IPS DF 6.9 (cell line): ENCODE data around the gene TUBB2B.

Experiments used
- DNase-seq: peaks from one replicate; pipeline ENCODE4 v3.0.0-alpha.2; 2013; ENCODE audit warnings: low read depth, low spot score
- H3K27ac ChIP-seq: one replicate; pipeline ENCODE4 v1.5.1; 2013; ENCODE audit warnings: low read length, control low read depth
- H3K27me3 ChIP-seq: 2 replicates; pipeline ENCODE4 v1.6.1; 2013; ENCODE audit warnings: mild to moderate bottlenecking, low read length; ENCODE audit not compliant: control insufficient read depth, insufficient read depth
- H3K36me3 ChIP-seq: 2 replicates; pipeline ENCODE4 v1.6.1; 2013; ENCODE audit warnings: low read length; ENCODE audit not compliant: control insufficient read depth, insufficient read depth
- H3K4me1 ChIP-seq: 2 replicates; pipeline ENCODE4 v1.6.1; 2013; ENCODE audit warnings: low read length; ENCODE audit not compliant: control insufficient read depth, insufficient read depth
- H3K4me3 ChIP-seq: 2 replicates; pipeline ENCODE4 v1.5.1; 2013; ENCODE audit warnings: mild to moderate bottlenecking, low read length
- H3K9me3 ChIP-seq: 2 replicates; pipeline ENCODE4 v1.6.1; 2013; ENCODE audit warnings: low read length, inconsistent platforms; ENCODE audit not compliant: control insufficient read depth, insufficient read depth
- WGBS: extraction: QIAGEN DNeasy Blood & Tissue Kit; methylation state at CpG from one replicate; pipeline ENCODE4 v1.1.7; 2013; ENCODE audit warnings: mixed read lengths, missing lambda C conversion rate; ENCODE audit not compliant: insufficient read length, insufficient coverage; 5-methylcytosine and 5-hydroxymethylcytosine counted together

The TUBB2B gene

GRCh38 chr6:3226481-3227362 lies 731 bp downstream of the TUBB2B start:
- peak overlapping the region; percentile 79 for H3K4me3 ChIP-seq
- WGBS = no CpG with 5 or more reads among the region's 54 CpGs
- no peaks in the 10 kb centered on the region for H3K27me3 ChIP-seq
- no peak overlapping the region for H3K27ac ChIP-seq
- H3K36me3 ChIP-seq = peaks cover 5% of the 10 kb centered on the region; the same call in 1 of the 2 replicates
- no peaks in the 10 kb centered on the region; the same call in 1 of the 2 replicates for H3K4me1 ChIP-seq
- no peak for DNase-seq
- no peaks in the 10 kb centered on the region for H3K9me3 ChIP-seq

GRCh38 chr6:3226042-3226441 lies 1.4 kb downstream of the TUBB2B start:
- H3K36me3 ChIP-seq = peaks cover 5% of the 10 kb centered on the region; the same call in 1 of the 2 replicates
- H3K9me3 ChIP-seq = no peaks in the 10 kb centered on the region
- WGBS = no CpG with 5 or more reads among the region's 10 CpGs
- no peak overlapping the region for H3K27ac ChIP-seq
- no peaks in the 10 kb centered on the region for H3K27me3 ChIP-seq
- no peak for DNase-seq
- H3K4me1 ChIP-seq = peaks cover 1% of the 10 kb centered on the region; the same call in 1 of the 2 replicates
- H3K4me3 ChIP-seq = peak overlapping the region; percentile 79; the same call in 1 of the 2 replicates

- Histone ChIP-seq H3K9me3 (no peaks in the 10 kb centered on the region), H3K27me3 (no peaks in the 10 kb centered on the region), H3K27ac (no peak overlapping the region), H3K36me3 (peaks cover 5% of the 10 kb centered on the region; the same call in 1 of the 2 replicates), H3K4me3 (no peak overlapping the region), H3K4me1 (peaks cover 1% of the 10 kb centered on the region; the same call in 1 of the 2 replicates)
- no CpG with 5 or more reads among the region's 4 CpGs for WGBS
- no peak for DNase-seq
Measured at GRCh38 chr6:3222506-3223038, 4.9 kb downstream of the TUBB2B start.

- H3K27ac ChIP-seq = no peak overlapping the region
- H3K27me3 ChIP-seq = no peaks in the 10 kb centered on the region
- no peak overlapping the region for H3K4me3 ChIP-seq
- no peak for DNase-seq
- H3K4me1 ChIP-seq = peaks cover 1% of the 10 kb centered on the region; the same call in 1 of the 2 replicates
- H3K36me3 ChIP-seq = peaks cover 5% of the 10 kb centered on the region; the same call in 1 of the 2 replicates
- WGBS = no CpG with 5 or more reads among the region's 4 CpGs
- H3K9me3 ChIP-seq = no peaks in the 10 kb centered on the region
Measured at GRCh38 chr6:3221578-3221977, 5.9 kb downstream of the TUBB2B start.

- Histone ChIP-seq H3K4me1 (0 out of 2 replicates have a peak, but pooled peaks cover 1% of the 10 kb centered on the region), H3K36me3 (peaks cover 3% of the 10 kb centered on the region; the same call in 1 of the 2 replicates)
- WGBS = no CpG with 5 or more reads among the region's 2 CpGs
Measured at GRCh38 chr6:3220366-3220765, 7.1 kb downstream of the TUBB2B start.

GRCh38 chr6:3218266-3218665 lies 9.2 kb downstream of the TUBB2B start:
- no peaks in the 10 kb centered on the region for H3K27me3 ChIP-seq
- no peak for DNase-seq
- no peak overlapping the region for H3K4me3 ChIP-seq
- no peaks in the 10 kb centered on the region for H3K36me3 ChIP-seq
- WGBS = no CpG with 5 or more reads among the region's 10 CpGs
- 0 out of 2 replicates have a peak, but pooled peaks cover 1% of the 10 kb centered on the region for H3K4me1 ChIP-seq
- no peaks in the 10 kb centered on the region for H3K9me3 ChIP-seq
- no peak overlapping the region for H3K27ac ChIP-seq

More at GRCh38 chr6:3220366-3220765, 7.1 kb downstream of the TUBB2B start:
- Histone ChIP-seq H3K4me3 (no peak overlapping the region), H3K9me3 (no peaks in the 10 kb centered on the region), H3K27me3 (no peaks in the 10 kb centered on the region), H3K27ac (no peak overlapping the region)
- DNase-seq = no peak

DNA sequence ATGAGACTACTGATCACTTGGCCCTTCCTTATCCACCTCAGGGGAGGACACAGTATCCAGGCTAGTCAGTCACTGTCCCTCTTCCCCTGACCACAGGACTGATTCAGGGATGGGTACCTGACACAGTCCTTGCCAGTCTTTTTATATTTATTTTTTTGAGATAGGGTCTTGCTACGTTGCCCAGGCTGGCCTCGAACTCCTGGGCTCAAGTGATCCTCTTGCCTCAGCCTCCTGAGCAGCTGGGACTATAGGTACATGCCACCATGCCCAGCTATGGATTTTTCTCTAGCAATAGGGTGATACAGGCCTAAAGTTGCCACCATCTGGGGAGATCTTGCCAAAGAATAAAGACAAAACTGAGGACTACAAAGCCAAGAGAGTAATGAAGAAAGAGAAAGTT lies 10.2 kb downstream of the TUBB2B start:
- no CpG with 5 or more reads among the region's 2 CpGs for WGBS
- Histone ChIP-seq H3K27me3 (no peaks in the 10 kb centered on the region), H3K9me3 (no peaks in the 10 kb centered on the region), H3K4me1 (0 out of 2 replicates have a peak, but pooled peaks cover 1% of the 10 kb centered on the region), H3K27ac (no peak overlapping the region), H3K4me3 (no peak overlapping the region), H3K36me3 (no peaks in the 10 kb centered on the region)
- DNase-seq = no peak

- Histone ChIP-seq H3K4me3 (no peak overlapping the region), H3K27me3 (no peaks in the 10 kb centered on the region), H3K36me3 (no peaks in the 10 kb centered on the region), H3K4me1 (no peaks in the 10 kb centered on the region), H3K27ac (no peak overlapping the region), H3K9me3 (no peaks in the 10 kb centered on the region)
- WGBS = no CpG with 5 or more reads among the region's 3 CpGs
- no peak for DNase-seq
Measured at GRCh38 chr6:3214898-3215297, 12.6 kb downstream of the TUBB2B start.

GRCh38 chr6:3213334-3213695 lies 14.1 kb downstream of the TUBB2B start:
- no peaks in the 10 kb centered on the region for H3K36me3 ChIP-seq

GRCh38 chr6:3212261-3212660 lies 15.2 kb downstream of the TUBB2B start:
- no peak for DNase-seq
- no peak overlapping the region for H3K4me3 ChIP-seq
- WGBS = no CpG with 5 or more reads among the region's 6 CpGs
- no peaks in the 10 kb centered on the region for H3K27me3 ChIP-seq
- H3K36me3 ChIP-seq = no peaks in the 10 kb centered on the region
- no peaks in the 10 kb centered on the region for H3K9me3 ChIP-seq
- H3K27ac ChIP-seq = no peak overlapping the region
- peaks cover 3% of the 10 kb centered on the region; the same call in 1 of the 2 replicates for H3K4me1 ChIP-seq

More at GRCh38 chr6:3213334-3213695, 14.1 kb downstream of the TUBB2B start:
- Histone ChIP-seq H3K4me1 (no peaks in the 10 kb centered on the region), H3K4me3 (no peak overlapping the region), H3K9me3 (no peaks in the 10 kb centered on the region), H3K27ac (no peak overlapping the region), H3K27me3 (no peaks in the 10 kb centered on the region)
- no CpG with 5 or more reads among the region's 2 CpGs for WGBS
- no peak for DNase-seq
